Endothelial cell of umbilical vein (primary cell): ENCODE data around the gene SLC10A2. TPM values are rescaled to one million over a fixed set of nuclear protein-coding genes. Genes with fewer than 3 reads are reported as not detected.

Experiments
- BruUV-seq: library from RNA; stranded (reverse); fragments of 400-500 nt; replicated peaks from 2 replicates; lab custom pipeline; 2021; lab: Mats Ljungman, UMichigan
- CTCF ChIA-PET: fragments of 300-600, 350-600 bp; sonication (Branson Sonifier 250); formaldehyde crosslinking; loops from one replicate; lab custom pipeline; 2021; ENCODE audit warnings: antibody characterized with exemption, inconsistent platforms; lab: Charles Lee
- POLR2A ChIA-PET: fragments of 300-600, 350-600 bp; sonication (Branson Sonifier 250); formaldehyde crosslinking; loops from one replicate; lab custom pipeline; 2021; ENCODE audit warnings: antibody characterized with exemption, inconsistent platforms; lab: Charles Lee
- DNase-seq: peaks from one replicate; pipeline ENCODE4 v3.0.0-alpha.2; 2011; ENCODE audit warnings: low read depth, low spot score
- FAIRE-seq: peaks from 2 replicates; lab custom pipeline; 2011; peaks lifted over from hg19 to GRCh38; lab: Jason Lieb, UNC
- H2AFZ ChIP-seq: 2 replicates; pipeline ENCODE4 v1.6.0; 2012; ENCODE audit warnings: low read depth, low read length, control low read depth, inconsistent platforms
- H3K27ac ChIP-seq: 2 replicates; pipeline ENCODE4 v1.5.1; 2011; ENCODE audit warnings: low read depth, mild to moderate bottlenecking, control low read depth, low read length, moderate library complexity; ENCODE audit not compliant: insufficient read depth
- H3K27me3 ChIP-seq, 2 experiments: 2 replicates each; pipeline versions ENCODE4 v1.6.0 to v1.6.1; 2011; ENCODE audit warnings: low read length in 2 of 2, mixed read lengths in 1 of 2; ENCODE audit not compliant: control insufficient read depth in 2 of 2, insufficient read depth in 2 of 2
- H3K36me3 ChIP-seq, 2 experiments: 2 replicates in 1 of 2; 3 replicates in 1 of 2; pipeline ENCODE4 v1.5.1; 2011; ENCODE audit warnings: low read length in 2 of 2, mild to moderate bottlenecking in 1 of 2, moderate library complexity in 1 of 2; ENCODE audit not compliant: control insufficient read depth in 2 of 2, insufficient read depth in 2 of 2; ENCODE audit errors: extremely low read depth in 1 of 2
- H3K4me1 ChIP-seq: 3 replicates; pipeline ENCODE4 v1.5.1; 2011; ENCODE audit warnings: mild to moderate bottlenecking, low read length; ENCODE audit not compliant: control insufficient read depth, insufficient read depth; ENCODE audit errors: extremely low read depth
- H3K4me2 ChIP-seq: 2 replicates; pipeline ENCODE4 v1.6.1; 2011; ENCODE audit warnings: low read length, control low read depth, mixed read lengths; ENCODE audit not compliant: insufficient read depth
- H3K4me3 ChIP-seq, 3 experiments: fragments of 200-600 bp in 1 of 3; sonication (generic), shearing (Covaris generic) in 1 of 3; replicated peaks in 1 of 3; 2 replicates each; pipeline ENCODE4 v1.5.1; 2011 to 2016; ENCODE audit warnings: control low read depth in 3 of 3, low read length in 3 of 3, mild to moderate bottlenecking in 2 of 3, inconsistent platforms in 1 of 3, low read depth in 1 of 3, moderate library complexity in 1 of 3; ENCODE audit not compliant: insufficient read depth in 1 of 3
- H3K79me2 ChIP-seq: 2 replicates; pipeline ENCODE4 v1.6.0; 2012; ENCODE audit warnings: low read length, inconsistent platforms; ENCODE audit not compliant: control insufficient read depth, insufficient read depth
- H3K9ac ChIP-seq: replicated peaks from 2 replicates; pipeline ENCODE3; 2011; ENCODE audit warnings: low read length, control low read depth; ENCODE audit not compliant: insufficient read depth; ENCODE audit errors: extremely low read depth
- H3K9me1 ChIP-seq: replicated peaks from 3 replicates; pipeline ENCODE4 v1.6.0; 2011; ENCODE audit warnings: mild to moderate bottlenecking, low read length; ENCODE audit not compliant: control insufficient read depth, insufficient read depth; ENCODE audit errors: extremely low read depth
- H3K9me3 ChIP-seq: replicated peaks from 2 replicates; pipeline ENCODE4 v1.5.1; 2012; ENCODE audit warnings: low read length, inconsistent platforms; ENCODE audit not compliant: control insufficient read depth, insufficient read depth
- H4K20me1 ChIP-seq: replicated peaks from 2 replicates; pipeline ENCODE3; 2011; ENCODE audit warnings: mild to moderate bottlenecking, low read length; ENCODE audit not compliant: control insufficient read depth, insufficient read depth; ENCODE audit errors: extremely low read depth
- CTCF ChIP-seq, 2 donors: IDR thresholded peaks; 1 replicate in 1 of 2; 2 replicates in 1 of 2; pipeline ENCODE4 v1.5.1; 2011; ENCODE audit warnings: low read length in 2 of 2, mild to moderate bottlenecking in 2 of 2, moderate library complexity in 2 of 2, control low read depth in 1 of 2, inconsistent platforms in 1 of 2, low read depth in 1 of 2; ENCODE audit not compliant: insufficient read depth in 1 of 2; ENCODE audit errors: extremely low read depth in 1 of 2
- EZH2 ChIP-seq: IDR thresholded peaks from 2 replicates; pipeline ENCODE4 v1.6.1; 2012; ENCODE audit warnings: borderline replicate concordance, low read depth, mild to moderate bottlenecking, moderate library complexity, low read length, inconsistent platforms; ENCODE audit not compliant: severe bottlenecking
- FOS ChIP-seq: IDR thresholded peaks from 2 replicates; pipeline ENCODE4 v1.6.1; 2011; ENCODE audit warnings: mild to moderate bottlenecking, low read length, moderate library complexity, borderline replicate concordance; ENCODE audit not compliant: insufficient read depth
- GATA2 ChIP-seq: IDR thresholded peaks from 2 replicates; pipeline ENCODE4 v1.7.0; 2011; ENCODE audit warnings: low read depth, mild to moderate bottlenecking, moderate library complexity, mixed read lengths, low read length; ENCODE audit not compliant: insufficient read length, insufficient read depth
- JUN ChIP-seq: IDR thresholded peaks from 2 replicates; pipeline ENCODE4 v1.6.1; 2011; ENCODE audit warnings: borderline replicate concordance, low read depth; ENCODE audit not compliant: insufficient read length, insufficient read depth
- MAX ChIP-seq: IDR thresholded peaks from 2 replicates; pipeline ENCODE4 v1.6.1; 2011; ENCODE audit not compliant: insufficient read depth, insufficient read length
- MYC ChIP-seq: IDR thresholded peaks from one replicate; pipeline ENCODE4 v1.6.1; 2011; ENCODE audit warnings: mild to moderate bottlenecking, low read depth, low read length
- POLR2A ChIP-seq: IDR thresholded peaks from 2 replicates; pipeline ENCODE4 v1.6.1; 2012; ENCODE audit warnings: low read depth, mild to moderate bottlenecking, control low read depth, low read length
- POLR2AphosphoS5 ChIP-seq: IDR thresholded peaks from 2 replicates; pipeline ENCODE4 v1.6.1; 2012; ENCODE audit warnings: low read depth, mild to moderate bottlenecking, control low read depth, low read length, moderate library complexity; ENCODE audit not compliant: insufficient read depth
- dilution Hi-C: fragments of 300-500 bp; cut with MboI; formaldehyde crosslinking; loops from one replicate; pipeline ENCODE4 v1.15.0; 2019; ENCODE audit warnings: low sequenced_read_pairs; ENCODE audit not compliant: extremely low pct_ligation_motif_present
- intact Hi-C: fragments of 100-400 bp; cut with micrococcal nuclease; formaldehyde crosslinking; loops from one replicate; pipeline ENCODE4 v1.10.0; 2022
- polyA plus RNA-seq, 4 experiments: library from polyadenylated mRNA; depleted of rRNA in 3 of 4; stranded (reverse) in 3 of 4; unstranded in 1 of 4; fragments of >200 nt; gene quantifications; 2 replicates each; pipeline versions ENCODE4 v1.2.1 to v1.2.3, GENCODE V29; 2011 to 2012; ENCODE audit warnings: missing spikeins in 1 of 4
- total RNA-seq: library from RNA; stranded (reverse); gene quantifications from 2 replicates; pipeline ENCODE4 v1.2.3, GENCODE V29; 2021

Gene SLC10A2
- total and polyA plus RNA-seq, 2 donors (not counting 3 experiments of a cell fraction or from before 2014, with no cell fraction given): not detected

GRCh38 chr13:103009051-103009840 lies 57.0 kb downstream of the SLC10A2 start:
- H3K36me3 ChIP-seq: no peaks in the 10 kb centered on the region
- ChIA-PET CTCF (no interaction called here), POLR2A (no interaction called here)
- no peaks in the 10 kb centered on the region for H3K9me1 ChIP-seq
- FAIRE-seq (no peak), DNase-seq (no peak)
- no peaks in the 10 kb centered on the region for H4K20me1 ChIP-seq
- no peaks in the 10 kb centered on the region for H3K4me1 ChIP-seq
- BruUV-seq: no TSS peak
- H2AFZ ChIP-seq: no peak overlapping the region
- H3K79me2 ChIP-seq: no peaks in the 10 kb centered on the region
- H3K4me2 ChIP-seq: no peak overlapping the region
- H3K27ac ChIP-seq: no peak overlapping the region
- dilution Hi-C loops (no loop called here), intact Hi-C loops (no loop called here)
- H3K27me3 ChIP-seq: no peaks in the 10 kb centered on the region
- H3K4me3 ChIP-seq: no peak overlapping the region
- H3K9ac ChIP-seq: no peak overlapping the region
- no peaks in the 10 kb centered on the region for H3K9me3 ChIP-seq
- TF ChIP-seq MAX (no peak), JUN (no peak), GATA2 (no peak), MYC (no peak), EZH2 (no peak), POLR2A (no peak), FOS (no peak), POLR2AphosphoS5 (no peak)

GRCh38 chr13:103007427-103007762 lies 58.8 kb downstream of the SLC10A2 start:
- H3K79me2 ChIP-seq: no peaks in the 10 kb centered on the region
- ChIA-PET CTCF (no interaction called here), POLR2A (no interaction called here)
- H3K4me3 ChIP-seq: no peak overlapping the region
- no peak overlapping the region for H2AFZ ChIP-seq
- DNase-seq (no peak), FAIRE-seq (no peak)
- no peaks in the 10 kb centered on the region for H3K36me3 ChIP-seq
- no peaks in the 10 kb centered on the region for H3K27me3 ChIP-seq
- no peaks in the 10 kb centered on the region for H3K9me1 ChIP-seq
- intact Hi-C loops: no loop called here
- H3K4me1 ChIP-seq: no peaks in the 10 kb centered on the region
- BruUV-seq: no TSS peak
- no peak for TF ChIP-seq POLR2A
- no peak for TF ChIP-seq CTCF (IDR thresholded peaks at IDR 0.05; ENCODE audit: extremely low read depth in 1 of 2, insufficient read depth in 1 of 2, low read depth in 1 of 2, low read length in 2 of 2)
- no peak for TF ChIP-seq JUN
- TF ChIP-seq POLR2AphosphoS5: no peak
- TF ChIP-seq MAX: no peak
- TF ChIP-seq GATA2: no peak
- no peak for TF ChIP-seq MYC
- no peak for TF ChIP-seq EZH2
- TF ChIP-seq FOS: no peak
- no peaks in the 10 kb centered on the region for H4K20me1 ChIP-seq
- H3K9ac ChIP-seq: no peak overlapping the region
- H3K4me2 ChIP-seq: no peak overlapping the region
- no peak overlapping the region for H3K27ac ChIP-seq
- no peaks in the 10 kb centered on the region for H3K9me3 ChIP-seq
- dilution Hi-C loops: no loop called here
